ENCODE data around the gene VPS37B. TPM values are rescaled to one million over a fixed set of nuclear protein-coding genes. Genes with fewer than 3 reads are reported as not detected.

VPS37B gene
- total and polyA plus RNA-seq, 2 experiments from 2014 or later, result 23.5 to 35.3 TPM

- Histone ChIP-seq H4K20me1 (ENCODE audit: insufficient read depth, poor library complexity, severe bottlenecking) (peaks cover 56% of the 10 kb centered on the region), H3K27me3 (no peaks in the 10 kb centered on the region), H3K9me2 (replicated peaks; ENCODE audit: insufficient read depth) (no peaks in the 10 kb centered on the region), H3K27ac (no peak overlapping the region), H3K4me2 (no peak overlapping the region), H2AFZ (no peak overlapping the region), H3K9me3 (ENCODE audit: low read depth) (no peaks in the 10 kb centered on the region), H3K4me3 (no peak overlapping the region), H3K79me2 (peaks cover 95% of the 10 kb centered on the region), H3K36me3 (replicated peaks; ENCODE audit: insufficient read depth, low read depth) (no peaks in the 10 kb centered on the region), H3K4me1 (ENCODE audit: insufficient read depth) (peaks cover 40% of the 10 kb centered on the region)
- DNase-seq (ENCODE audit: low spot score), result no peak
- TF ChIP-seq CTCF (IDR thresholded peaks at IDR 0.05; ENCODE audit: poor library complexity), result no peak
- TF ChIP-seq EZH2 (IDR thresholded peaks at IDR 0.05; ENCODE audit: borderline replicate concordance), result no peak
- TF ChIP-seq EZH2phosphoT487 (IDR thresholded peaks at IDR 0.05; ENCODE audit: low read depth, severe bottlenecking, unreplicated experiment), result no peak
- 71% methylated on average over 7 of the region's 7 CpGs for WGBS (ENCODE audit: low lambda C conversion rate, missing lambda C conversion rate)
These were observed 20.2 kb downstream of the VPS37B start for GRCh38 chr12:122875590-122876220.

- 79% methylated on average over 12 of the region's 12 CpGs for WGBS (ENCODE audit: low lambda C conversion rate, missing lambda C conversion rate)
- no peak for TF ChIP-seq EZH2phosphoT487 (IDR thresholded peaks at IDR 0.05; ENCODE audit: low read depth, severe bottlenecking, unreplicated experiment)
- no peak for TF ChIP-seq CTCF (IDR thresholded peaks at IDR 0.05; ENCODE audit: poor library complexity)
- no peak for TF ChIP-seq EZH2 (IDR thresholded peaks at IDR 0.05; ENCODE audit: borderline replicate concordance)
- Histone ChIP-seq H3K4me3 (no peak overlapping the region), H3K27me3 (no peaks in the 10 kb centered on the region), H3K9me2 (replicated peaks; ENCODE audit: insufficient read depth) (no peaks in the 10 kb centered on the region), H3K4me1 (ENCODE audit: insufficient read depth) (peaks cover 40% of the 10 kb centered on the region), H4K20me1 (ENCODE audit: insufficient read depth, poor library complexity, severe bottlenecking) (peaks cover 43% of the 10 kb centered on the region), H3K4me2 (no peak overlapping the region), H3K27ac (no peak overlapping the region), H2AFZ (no peak overlapping the region), H3K36me3 (replicated peaks; ENCODE audit: insufficient read depth, low read depth) (no peaks in the 10 kb centered on the region), H3K9me3 (ENCODE audit: low read depth) (no peaks in the 10 kb centered on the region), H3K79me2 (peaks cover 96% of the 10 kb centered on the region)
- no peak for DNase-seq (ENCODE audit: low spot score)
These were observed 21.8 kb downstream of the VPS37B start for GRCh38 chr12:122874081-122874480.

GRCh38 chr12:122873540-122873939, 22.4 kb downstream of the VPS37B start:
- WGBS (ENCODE audit: low lambda C conversion rate, missing lambda C conversion rate), result 87% methylated on average over 4 of the region's 4 CpGs
- no peak for TF ChIP-seq CTCF (IDR thresholded peaks at IDR 0.05; ENCODE audit: poor library complexity)
- TF ChIP-seq EZH2 (IDR thresholded peaks at IDR 0.05; ENCODE audit: borderline replicate concordance), result no peak
- no peak for TF ChIP-seq EZH2phosphoT487 (IDR thresholded peaks at IDR 0.05; ENCODE audit: low read depth, severe bottlenecking, unreplicated experiment)
- Histone ChIP-seq H3K4me1 (ENCODE audit: insufficient read depth) (peaks cover 40% of the 10 kb centered on the region), H3K79me2 (peaks cover 91% of the 10 kb centered on the region), H3K9me2 (replicated peaks; ENCODE audit: insufficient read depth) (no peaks in the 10 kb centered on the region), H2AFZ (no peak overlapping the region), H3K36me3 (replicated peaks; ENCODE audit: insufficient read depth, low read depth) (no peaks in the 10 kb centered on the region), H4K20me1 (ENCODE audit: insufficient read depth, poor library complexity, severe bottlenecking) (peaks cover 37% of the 10 kb centered on the region), H3K27ac (no peak overlapping the region), H3K27me3 (no peaks in the 10 kb centered on the region), H3K9me3 (ENCODE audit: low read depth) (no peaks in the 10 kb centered on the region), H3K4me2 (no peak overlapping the region), H3K4me3 (no peak overlapping the region)
- DNase-seq (ENCODE audit: low spot score), result no peak

Data from hepatocyte (in vitro differentiated cells).